ENCODE measurements around the gene ABHD10.

GRCh38 chr3:111965484-111965883 is 13.3 kb upstream of the ABHD10 start:
- TF ChIP-seq EP300 (IDR thresholded peaks at IDR 0.05; ENCODE audit: low read depth) (no peak), CTCF (IDR thresholded peaks at IDR 0.05) (no peak), POLR2AphosphoS5 (IDR thresholded peaks at IDR 0.05) (no peak)
